ENCODE measurements around the gene PEF1. TPM values are rescaled to one million over a fixed set of nuclear protein-coding genes. Genes with fewer than 3 reads are reported as not detected.
A peak's percentile ranks its signal among the peaks of the same experiment; 100 is the strongest.

The PEF1 gene
- total and polyA plus RNA-seq, 2 donors: 39.2 to 90.4 TPM

DNA sequence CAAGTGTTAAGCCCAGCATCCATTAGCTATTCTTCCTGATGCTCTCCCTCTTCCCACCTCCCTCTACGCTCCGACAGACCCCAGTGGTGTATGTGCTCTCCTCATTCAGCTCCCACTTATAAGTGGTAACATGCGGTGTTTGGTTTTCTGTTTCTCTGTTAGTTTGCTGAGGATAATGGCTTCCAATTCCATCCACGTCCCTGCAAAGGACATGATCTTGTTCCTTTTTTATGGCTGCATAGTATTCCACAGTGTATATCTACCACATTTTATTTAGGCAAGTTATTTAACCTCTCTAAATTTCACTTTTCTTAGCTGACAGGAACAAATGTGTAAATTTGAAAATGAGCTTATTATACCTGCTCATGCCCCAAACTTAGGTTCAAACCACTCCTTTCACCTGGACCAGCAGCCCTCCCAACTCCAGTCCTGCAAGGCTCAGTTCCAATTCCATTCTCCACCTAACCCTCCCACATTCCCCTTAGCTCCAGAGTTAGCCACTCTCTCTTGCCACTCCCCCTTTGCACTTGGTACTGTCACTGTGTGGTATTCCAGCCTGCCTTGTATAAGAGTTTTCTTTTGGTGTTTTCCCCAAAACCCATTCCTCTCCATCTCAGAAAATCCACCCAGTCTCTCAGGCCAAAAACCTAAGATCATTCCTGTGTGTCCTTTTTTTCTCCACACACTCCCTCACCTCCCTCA, 1.7 kb upstream of the PEF1 start:
- DNase-seq (ENCODE audit: extremely low spot score): no peak
- H3K27ac ChIP-seq (ENCODE audit: low read depth): no peak overlapping the region
- WGBS: 98% methylated on average over 4 of the region's 4 CpGs
- no peaks in the 10 kb centered on the region for H3K36me3 ChIP-seq (ENCODE audit: insufficient read depth)
- no peak overlapping the region for H3K4me3 ChIP-seq (ENCODE audit: low read depth, low read length)
- H3K4me1 ChIP-seq (ENCODE audit: insufficient read depth): no peaks in the 10 kb centered on the region

DNA sequence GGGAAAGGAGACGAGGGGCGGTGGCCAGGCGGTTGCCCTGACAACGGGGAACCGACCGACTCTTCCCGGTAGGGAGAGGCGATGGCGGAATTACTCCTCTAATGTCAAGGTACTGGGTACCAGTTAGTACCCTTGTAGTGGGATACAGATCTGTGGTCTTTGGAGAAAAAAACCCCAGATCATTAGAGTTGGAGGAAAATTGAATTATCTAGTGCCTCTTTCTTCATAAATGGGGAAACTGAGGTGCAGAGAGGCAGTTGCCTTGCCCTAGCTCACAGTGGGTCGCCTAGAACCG, 545 bp upstream of the PEF1 start:
- H3K27ac ChIP-seq (ENCODE audit: low read depth): peak overlapping the region; percentile 89
- H3K36me3 ChIP-seq (ENCODE audit: insufficient read depth): no peaks in the 10 kb centered on the region
- no peaks in the 10 kb centered on the region for H3K4me1 ChIP-seq (ENCODE audit: insufficient read depth)
- peak overlapping the region; percentile 66 for H3K4me3 ChIP-seq (ENCODE audit: low read depth, low read length)
- WGBS: under 1% methylated on average over 11 of the region's 11 CpGs
- DNase-seq (ENCODE audit: extremely low spot score): no peak

DNA sequence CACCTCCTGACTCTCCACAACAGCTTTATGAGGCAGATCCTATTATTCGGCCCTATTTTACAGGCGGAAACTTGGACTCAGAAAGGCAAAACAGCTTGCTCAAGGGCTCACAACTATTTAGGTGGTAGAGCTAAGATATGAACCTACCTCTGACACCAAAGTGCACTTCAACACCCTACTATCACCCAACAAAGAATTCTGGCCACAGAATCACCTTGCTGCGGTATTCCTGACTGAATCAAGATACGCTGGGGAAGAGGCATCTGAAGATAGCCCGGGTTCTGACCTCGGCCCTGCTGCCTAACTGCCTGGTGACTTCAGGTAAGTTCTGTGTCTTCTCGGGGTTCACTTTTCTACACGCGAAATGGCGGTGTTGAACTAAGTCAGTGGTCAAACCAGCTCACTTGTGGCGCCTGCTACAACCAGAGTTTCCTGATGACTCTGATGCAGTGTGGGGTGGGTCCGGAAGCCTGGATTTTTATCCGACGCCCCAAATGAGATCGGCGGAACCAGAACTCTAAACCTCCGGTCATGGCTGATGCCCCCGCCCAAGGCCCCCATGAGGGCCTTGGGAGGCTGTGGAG, 608 bp downstream of the PEF1 start:
- H3K27ac ChIP-seq (ENCODE audit: low read depth): peak overlapping the region; percentile 98
- no peaks in the 10 kb centered on the region for H3K36me3 ChIP-seq (ENCODE audit: insufficient read depth)
- no peak for DNase-seq (ENCODE audit: extremely low spot score)
- no peaks in the 10 kb centered on the region for H3K4me1 ChIP-seq (ENCODE audit: insufficient read depth)
- peak overlapping the region; percentile 66 for H3K4me3 ChIP-seq (ENCODE audit: low read depth, low read length)
- 4% methylated on average over 18 of the region's 18 CpGs for WGBS

- Histone ChIP-seq H3K27ac (ENCODE audit: low read depth) (no peak overlapping the region), H3K4me3 (ENCODE audit: low read depth, low read length) (no peak overlapping the region), H3K4me1 (ENCODE audit: insufficient read depth) (no peaks in the 10 kb centered on the region), H3K36me3 (ENCODE audit: insufficient read depth) (no peaks in the 10 kb centered on the region)
- DNase-seq (ENCODE audit: extremely low spot score): no peak
- 90% methylated on average over 3 of the region's 3 CpGs for WGBS
Observed at GRCh38 chr1:31642897-31643296, 1.8 kb downstream of the PEF1 start.

GRCh38 chr1:31642366-31642765, 2.3 kb downstream of the PEF1 start:
- no peak overlapping the region for H3K27ac ChIP-seq (ENCODE audit: low read depth)
- no peak for DNase-seq (ENCODE audit: extremely low spot score)
- 86% methylated on average over 4 of the region's 4 CpGs for WGBS
- no peaks in the 10 kb centered on the region for H3K4me1 ChIP-seq (ENCODE audit: insufficient read depth)
- no peak overlapping the region for H3K4me3 ChIP-seq (ENCODE audit: low read depth, low read length)
- H3K36me3 ChIP-seq (ENCODE audit: insufficient read depth): no peaks in the 10 kb centered on the region

GRCh38 chr1:31640964-31641363, 3.7 kb downstream of the PEF1 start:
- H3K27ac ChIP-seq (ENCODE audit: low read depth): no peak overlapping the region
- no peak overlapping the region for H3K4me3 ChIP-seq (ENCODE audit: low read depth, low read length)
- no peaks in the 10 kb centered on the region for H3K36me3 ChIP-seq (ENCODE audit: insufficient read depth)
- WGBS: 88% methylated on average over 4 of the region's 4 CpGs
- no peak for DNase-seq (ENCODE audit: extremely low spot score)
- no peaks in the 10 kb centered on the region for H3K4me1 ChIP-seq (ENCODE audit: insufficient read depth)

GRCh38 chr1:31640179-31640578, 4.5 kb downstream of the PEF1 start:
- Histone ChIP-seq H3K4me3 (ENCODE audit: low read depth, low read length) (no peak overlapping the region), H3K27ac (ENCODE audit: low read depth) (no peak overlapping the region), H3K36me3 (ENCODE audit: insufficient read depth) (no peaks in the 10 kb centered on the region), H3K4me1 (ENCODE audit: insufficient read depth) (peaks cover 2% of the 10 kb centered on the region)
- DNase-seq (ENCODE audit: extremely low spot score): no peak

- Histone ChIP-seq H3K4me1 (ENCODE audit: insufficient read depth) (peaks cover 2% of the 10 kb centered on the region), H3K36me3 (ENCODE audit: insufficient read depth) (no peaks in the 10 kb centered on the region), H3K4me3 (ENCODE audit: low read depth, low read length) (no peak overlapping the region), H3K27ac (ENCODE audit: low read depth) (no peak overlapping the region)
- WGBS: 45% methylated on average over 5 of the region's 5 CpGs
- no peak for DNase-seq (ENCODE audit: extremely low spot score)
Observed at GRCh38 chr1:31639543-31639942, 5.1 kb downstream of the PEF1 start.

DNA sequence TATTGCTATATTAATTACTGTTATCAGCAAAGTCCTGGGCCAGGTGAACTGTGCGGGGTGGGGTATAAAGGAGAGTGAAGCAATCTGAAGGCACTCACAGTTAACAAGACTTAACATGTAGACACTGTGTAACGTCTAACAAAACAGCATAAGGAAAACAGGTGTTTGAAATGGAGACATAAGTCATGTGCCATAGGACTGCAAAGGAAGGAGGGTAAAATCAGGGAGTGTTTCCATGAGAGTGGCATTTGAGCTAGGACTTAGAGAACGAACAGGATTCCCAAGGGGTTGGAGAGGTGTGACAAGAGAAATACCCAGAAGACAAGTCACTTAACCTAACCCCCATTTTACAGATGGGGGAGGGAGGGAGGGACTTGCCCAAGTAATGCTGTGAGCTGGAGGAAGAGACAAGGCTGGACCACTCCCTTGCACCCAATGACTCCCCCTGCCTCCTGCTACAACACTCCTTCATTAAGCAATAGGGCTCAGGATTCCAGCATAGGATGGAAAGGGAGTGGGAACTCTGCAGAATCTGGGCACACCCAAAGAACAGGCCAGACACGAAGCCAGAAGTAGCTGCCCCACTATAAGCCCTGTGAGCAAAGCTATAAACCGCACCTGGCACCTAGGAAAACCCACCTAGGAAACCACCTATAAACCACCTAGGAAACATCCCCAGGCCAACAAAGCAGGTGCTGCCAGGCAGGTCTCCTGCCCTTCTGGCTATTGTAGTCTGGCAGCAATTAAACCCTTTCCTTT, 6.6 kb downstream of the PEF1 start:
- no peak overlapping the region for H3K4me3 ChIP-seq (ENCODE audit: low read depth, low read length)
- no peak overlapping the region for H3K27ac ChIP-seq (ENCODE audit: low read depth)

DNA sequence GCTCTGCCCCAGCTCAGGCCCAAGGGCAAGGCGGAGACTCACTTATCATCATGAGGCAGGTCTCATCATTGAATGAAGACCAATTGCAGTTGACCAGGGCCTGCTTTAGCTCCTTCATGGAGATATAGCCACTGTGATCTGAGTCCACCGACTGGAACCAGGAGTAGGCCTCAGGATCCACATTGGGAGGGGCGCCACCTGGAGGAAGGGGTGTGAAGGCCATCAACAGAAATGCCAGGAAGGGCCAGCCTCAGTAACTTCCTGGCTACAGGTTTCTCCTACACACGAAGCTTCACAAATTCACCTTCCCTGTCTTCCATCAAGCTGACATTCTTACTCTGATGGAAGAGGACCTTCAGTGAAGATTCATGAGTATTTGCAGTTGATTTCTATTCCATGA, 11.6 kb downstream of the PEF1 start:
- Histone ChIP-seq H3K36me3 (ENCODE audit: insufficient read depth) (no peaks in the 10 kb centered on the region), H3K4me1 (ENCODE audit: insufficient read depth) (peaks cover 2% of the 10 kb centered on the region), H3K27ac (ENCODE audit: low read depth) (no peak overlapping the region), H3K4me3 (ENCODE audit: low read depth, low read length) (no peak overlapping the region)
- 78% methylated on average over 4 of the region's 4 CpGs for WGBS
- no peak for DNase-seq (ENCODE audit: extremely low spot score)

More for the DNA sequence above, 6.6 kb downstream of the PEF1 start:
- DNase-seq (ENCODE audit: extremely low spot score): no peak
- 53% methylated on average over 5 of the region's 5 CpGs for WGBS
- Histone ChIP-seq H3K4me1 (ENCODE audit: insufficient read depth) (peaks cover 2% of the 10 kb centered on the region), H3K36me3 (ENCODE audit: insufficient read depth) (no peaks in the 10 kb centered on the region)

DNA sequence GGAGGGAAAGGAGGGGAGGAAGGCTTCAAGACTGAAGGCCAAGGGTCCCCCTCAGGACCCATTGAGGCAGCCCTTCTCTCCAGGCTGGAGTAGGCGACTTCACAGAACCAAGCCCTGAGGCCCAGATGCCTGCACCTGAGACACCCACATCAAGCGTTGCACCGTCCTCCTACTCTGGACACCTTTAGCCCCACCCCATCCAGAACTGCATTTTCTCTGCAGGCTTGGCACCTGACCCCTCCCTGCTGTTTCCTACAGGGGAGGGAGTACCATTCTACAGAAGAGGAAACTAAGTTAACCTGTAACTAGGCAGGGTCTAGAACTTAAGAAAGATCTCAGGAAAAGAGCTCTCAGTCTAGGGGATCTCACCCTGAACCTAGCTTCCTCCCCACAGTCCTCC, 12.0 kb downstream of the PEF1 start:
- Histone ChIP-seq H3K27ac (ENCODE audit: low read depth) (no peak overlapping the region), H3K4me1 (ENCODE audit: insufficient read depth) (peaks cover 2% of the 10 kb centered on the region), H3K4me3 (ENCODE audit: low read depth, low read length) (no peak overlapping the region), H3K36me3 (ENCODE audit: insufficient read depth) (no peaks in the 10 kb centered on the region)
- WGBS: 95% methylated on average over 3 of the region's 3 CpGs
- DNase-seq (ENCODE audit: extremely low spot score): no peak

DNA sequence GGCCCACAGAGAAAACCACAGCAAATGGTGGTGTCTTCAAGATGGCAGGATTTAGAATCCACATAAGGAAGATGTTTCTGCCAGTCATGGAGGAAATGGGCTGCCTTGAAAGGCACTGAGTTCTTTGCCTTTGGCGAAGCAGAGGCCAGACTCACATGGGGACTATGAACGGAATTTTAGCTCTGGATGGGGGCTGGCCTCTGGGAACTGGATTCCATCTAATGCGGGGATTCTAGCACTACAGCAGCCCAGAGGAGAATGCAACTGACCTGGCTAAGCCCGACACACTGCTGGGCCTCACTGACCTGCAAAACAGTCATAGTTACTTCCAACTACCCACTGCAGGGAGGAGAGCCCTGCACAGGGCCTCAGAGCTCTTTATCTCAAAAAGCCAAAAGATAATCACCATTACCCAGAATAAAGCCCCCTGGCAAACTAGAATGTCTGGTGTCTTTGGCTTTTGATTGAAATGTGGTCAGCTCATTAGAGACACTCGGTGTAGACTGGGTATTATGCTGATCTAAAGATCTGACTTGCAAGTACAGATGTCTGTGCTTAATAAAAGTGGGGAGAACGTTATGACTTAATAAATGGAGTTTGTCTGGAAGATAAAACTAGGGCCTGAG, 15.6 kb downstream of the PEF1 start:
- Histone ChIP-seq H3K27ac (ENCODE audit: low read depth) (no peak overlapping the region), H3K4me1 (ENCODE audit: insufficient read depth) (no peaks in the 10 kb centered on the region), H3K36me3 (ENCODE audit: insufficient read depth) (no peaks in the 10 kb centered on the region), H3K4me3 (ENCODE audit: low read depth, low read length) (no peak overlapping the region)
- no peak for DNase-seq (ENCODE audit: extremely low spot score)
- 74% methylated on average over 6 of the region's 6 CpGs for WGBS

DNA sequence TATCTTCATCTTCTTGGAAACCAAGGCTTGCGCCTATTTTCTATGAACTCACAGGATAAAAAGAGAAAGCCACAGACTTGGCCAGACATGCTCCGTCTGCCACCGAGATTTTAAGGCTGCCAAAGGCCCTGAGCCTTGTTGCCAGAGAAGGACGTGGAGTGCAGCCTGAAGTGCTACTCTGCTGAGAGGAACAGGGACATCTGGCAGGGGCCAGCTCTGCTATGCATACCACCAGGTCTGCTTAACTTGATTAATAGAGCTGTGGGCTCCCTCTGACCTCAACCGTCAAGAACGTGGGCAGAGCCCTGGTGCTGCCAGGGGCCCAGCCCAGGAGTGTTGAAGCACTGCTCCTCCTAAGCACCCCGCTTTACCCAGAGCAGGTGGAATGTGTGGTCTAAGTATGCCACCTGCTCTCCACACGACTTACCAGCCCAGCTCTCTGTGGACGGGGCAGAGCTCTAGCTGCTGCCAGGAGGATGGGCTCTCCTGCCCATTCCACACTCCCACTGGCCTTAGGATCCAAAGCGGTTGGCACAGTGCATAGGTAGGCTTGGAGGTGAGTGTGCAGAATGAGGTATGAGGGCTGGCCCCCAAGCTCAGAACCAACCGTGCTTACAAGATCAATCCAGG, 16.6 kb downstream of the PEF1 start:
- Histone ChIP-seq H3K4me3 (ENCODE audit: low read depth, low read length) (no peak overlapping the region), H3K4me1 (ENCODE audit: insufficient read depth) (no peaks in the 10 kb centered on the region), H3K36me3 (ENCODE audit: insufficient read depth) (no peaks in the 10 kb centered on the region), H3K27ac (ENCODE audit: low read depth) (no peak overlapping the region)
- whole genome bisulfite sequencing: 66% methylated on average over 11 of the region's 11 CpGs
- no peak for DNase-seq (ENCODE audit: extremely low spot score)

Measured in urinary bladder (tissue), 4 donors.